IPS-20b (cell line): ENCODE results near the gene GLYATL3.
A peak's percentile ranks its signal among the peaks of the same experiment; 100 is the strongest.

Experiments
- H3K27ac ChIP-seq: one replicate; pipeline ENCODE4 v1.5.1; 2013; ENCODE audit warnings: low read length
- H3K27me3 ChIP-seq: 2 replicates; pipeline ENCODE4 v1.6.1; 2013; ENCODE audit warnings: mild to moderate bottlenecking, low read length, inconsistent platforms; ENCODE audit not compliant: insufficient read depth
- H3K36me3 ChIP-seq: 2 replicates; pipeline ENCODE4 v1.6.1; 2013; ENCODE audit warnings: low read depth, mild to moderate bottlenecking, inconsistent platforms, low read length, moderate library complexity; ENCODE audit not compliant: insufficient read depth
- H3K4me1 ChIP-seq: 2 replicates; pipeline ENCODE4 v1.6.1; 2013; ENCODE audit warnings: mild to moderate bottlenecking, control low read depth, inconsistent platforms, low read length, moderate library complexity; ENCODE audit not compliant: insufficient read depth
- H3K4me3 ChIP-seq: 2 replicates; pipeline ENCODE4 v1.5.1; 2013; ENCODE audit warnings: mild to moderate bottlenecking, low read length, inconsistent platforms
- H3K9ac ChIP-seq: 2 replicates; pipeline ENCODE4 v1.6.1; 2013; ENCODE audit warnings: low read depth, mild to moderate bottlenecking, inconsistent platforms, low read length, moderate library complexity
- H3K9me3 ChIP-seq: 2 replicates; pipeline ENCODE4 v1.6.1; 2013; ENCODE audit warnings: mild to moderate bottlenecking, low read depth, low read length, inconsistent platforms; ENCODE audit not compliant: insufficient read depth

GLYATL3 gene

GRCh38 chr6:49515485-49516146 is 15.9 kb downstream of the GLYATL3 start:
- Histone ChIP-seq H3K36me3 (no peaks in the 10 kb centered on the region), H3K4me1 (no peaks in the 10 kb centered on the region; the same call in 1 of the 2 replicates), H3K27me3 (no peaks in the 10 kb centered on the region), H3K9ac (no peak overlapping the region), H3K27ac (no peak overlapping the region), H3K4me3 (no peak overlapping the region), H3K9me3 (no peaks in the 10 kb centered on the region)

- Histone ChIP-seq H3K4me1 (no peaks in the 10 kb centered on the region; the same call in 1 of the 2 replicates), H3K4me3 (no peak overlapping the region), H3K9ac (no peak overlapping the region), H3K27ac (no peak overlapping the region), H3K9me3 (no peaks in the 10 kb centered on the region), H3K27me3 (no peaks in the 10 kb centered on the region), H3K36me3 (no peaks in the 10 kb centered on the region)
These were observed 16.4 kb downstream of the GLYATL3 start for GRCh38 chr6:49516147-49516505.

- no peaks in the 10 kb centered on the region for H3K4me1 ChIP-seq
These were observed 18.2 kb downstream of the GLYATL3 start for GRCh38 chr6:49517919-49518318.

DNA sequence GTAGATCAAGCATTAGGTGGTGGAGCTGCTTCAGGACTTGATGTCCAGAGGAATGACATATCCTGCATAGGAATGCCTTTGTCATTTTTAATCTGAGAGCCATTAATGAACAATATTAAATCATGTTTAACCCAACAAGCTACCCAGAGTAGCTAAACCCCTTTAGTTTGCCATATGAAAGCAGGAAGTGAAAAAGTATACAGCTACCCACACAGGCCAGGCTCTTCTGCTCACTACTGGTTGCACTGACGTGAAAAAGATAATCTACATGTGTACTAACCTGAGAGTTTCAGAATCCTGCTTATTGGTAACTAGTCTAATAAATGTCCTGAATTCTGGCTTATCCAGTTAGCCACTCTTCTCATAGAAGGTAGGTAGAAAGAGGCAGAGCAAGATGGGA is 19.9 kb downstream of the GLYATL3 start:
- H3K9me3 ChIP-seq, result no peaks in the 10 kb centered on the region
- H3K9ac ChIP-seq, result no peak overlapping the region
- H3K27ac ChIP-seq, result no peak overlapping the region
- no peak overlapping the region for H3K4me3 ChIP-seq
- H3K27me3 ChIP-seq, result no peaks in the 10 kb centered on the region
- H3K36me3 ChIP-seq, result no peaks in the 10 kb centered on the region
- no peaks in the 10 kb centered on the region for H3K4me1 ChIP-seq

More at GRCh38 chr6:49517919-49518318, 18.2 kb downstream of the GLYATL3 start:
- no peak overlapping the region for H3K9ac ChIP-seq
- no peak overlapping the region for H3K27ac ChIP-seq
- H3K36me3 ChIP-seq, result no peaks in the 10 kb centered on the region
- no peaks in the 10 kb centered on the region for H3K27me3 ChIP-seq
- no peak overlapping the region for H3K4me3 ChIP-seq
- no peaks in the 10 kb centered on the region for H3K9me3 ChIP-seq

- Histone ChIP-seq H3K4me3 (no peak overlapping the region), H3K9ac (no peak overlapping the region), H3K36me3 (no peaks in the 10 kb centered on the region)
These were observed 23.2 kb downstream of the GLYATL3 start for GRCh38 chr6:49522710-49523593.

GRCh38 chr6:49523901-49524300 is 24.2 kb downstream of the GLYATL3 start:
- Histone ChIP-seq H3K36me3 (no peaks in the 10 kb centered on the region), H3K9me3 (no peaks in the 10 kb centered on the region), H3K27ac (no peak overlapping the region), H3K4me1 (peaks cover 9% of the 10 kb centered on the region; the same call in 1 of the 2 replicates), H3K27me3 (no peaks in the 10 kb centered on the region), H3K4me3 (no peak overlapping the region), H3K9ac (no peak overlapping the region)

More at GRCh38 chr6:49522710-49523593, 23.2 kb downstream of the GLYATL3 start:
- Histone ChIP-seq H3K27ac (no peak overlapping the region), H3K9me3 (no peaks in the 10 kb centered on the region), H3K27me3 (no peaks in the 10 kb centered on the region), H3K4me1 (peaks cover 9% of the 10 kb centered on the region; the same call in 1 of the 2 replicates)

DNA sequence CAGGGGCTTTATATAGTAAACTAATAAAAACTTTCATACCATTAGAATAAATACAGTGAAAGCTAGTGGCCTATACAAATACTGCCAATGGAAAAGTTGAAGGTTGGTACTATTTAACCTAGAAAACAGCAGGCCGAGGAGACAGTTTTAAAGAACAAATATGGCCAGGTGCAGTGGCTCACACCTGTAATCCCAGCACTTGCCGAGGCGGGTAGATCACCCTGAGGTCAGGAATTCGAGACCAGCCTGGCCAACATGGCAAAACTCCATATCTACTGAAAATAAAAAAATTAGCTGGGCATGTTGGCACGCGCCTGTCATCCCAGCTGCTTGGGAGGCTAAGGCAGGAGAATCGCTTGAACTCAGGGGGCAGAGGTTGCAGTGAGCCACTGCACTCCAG is 24.8 kb downstream of the GLYATL3 start:
- no peaks in the 10 kb centered on the region for H3K27me3 ChIP-seq
- H3K9me3 ChIP-seq, result no peaks in the 10 kb centered on the region
- peaks cover 9% of the 10 kb centered on the region; the same call in 1 of the 2 replicates for H3K4me1 ChIP-seq
- H3K9ac ChIP-seq, result no peak overlapping the region
- no peak overlapping the region for H3K27ac ChIP-seq
- no peak overlapping the region for H3K4me3 ChIP-seq
- H3K36me3 ChIP-seq, result no peaks in the 10 kb centered on the region

- peak overlapping the region; percentile 3; the same call in 1 of the 2 replicates for H3K9ac ChIP-seq
- H3K36me3 ChIP-seq, result no peaks in the 10 kb centered on the region
- H3K9me3 ChIP-seq, result no peaks in the 10 kb centered on the region
- no peaks in the 10 kb centered on the region for H3K27me3 ChIP-seq
- H3K4me3 ChIP-seq, result no peak overlapping the region
- H3K27ac ChIP-seq, result no peak overlapping the region
- H3K4me1 ChIP-seq, result peaks cover 9% of the 10 kb centered on the region; the same call in 1 of the 2 replicates
These were observed 26.9 kb downstream of the GLYATL3 start for GRCh38 chr6:49526598-49526997.

DNA sequence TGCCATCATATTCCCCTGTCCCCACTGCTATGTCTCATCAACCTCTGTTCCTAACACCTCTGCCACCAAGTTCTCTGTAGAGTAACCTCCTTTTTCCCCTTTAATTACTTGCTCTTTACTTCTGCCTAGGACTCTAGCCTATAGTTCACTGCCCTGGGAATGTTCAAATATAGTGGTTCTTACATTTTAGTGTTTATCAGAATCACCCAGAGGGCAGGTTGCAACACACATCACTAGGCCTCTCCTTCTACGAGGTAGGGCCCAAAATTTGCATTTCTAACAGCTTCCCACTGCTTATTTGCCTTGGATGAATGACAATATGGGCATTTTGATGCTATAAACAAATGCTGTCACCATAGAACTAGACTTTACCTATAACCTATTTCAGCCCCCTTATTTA is 27.6 kb downstream of the GLYATL3 start:
- Histone ChIP-seq H3K4me3 (no peak overlapping the region), H3K9me3 (no peaks in the 10 kb centered on the region), H3K27ac (no peak overlapping the region), H3K36me3 (no peaks in the 10 kb centered on the region), H3K9ac (no peak overlapping the region), H3K27me3 (no peaks in the 10 kb centered on the region), H3K4me1 (peaks cover 9% of the 10 kb centered on the region; the same call in 1 of the 2 replicates)

DNA sequence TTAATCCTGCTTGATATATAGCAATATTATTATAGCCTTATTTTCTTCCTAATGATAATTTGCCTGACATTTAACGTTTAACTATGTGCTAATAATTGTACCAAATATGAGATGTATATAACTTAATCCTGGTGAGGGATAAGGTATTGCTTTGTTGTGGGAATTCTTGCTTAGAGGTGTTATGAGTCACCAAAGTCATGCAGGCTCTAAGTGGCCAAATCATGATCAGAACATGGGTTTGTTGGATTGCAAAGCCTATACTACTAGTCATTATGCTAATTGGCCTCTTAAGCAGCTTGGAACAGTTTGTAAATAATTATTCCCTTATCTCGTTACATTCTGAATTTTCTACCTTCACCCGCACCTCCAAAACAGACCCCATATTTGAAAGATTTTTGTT is 28.8 kb downstream of the GLYATL3 start:
- Histone ChIP-seq H3K27me3 (no peaks in the 10 kb centered on the region), H3K36me3 (no peaks in the 10 kb centered on the region), H3K9me3 (no peaks in the 10 kb centered on the region), H3K4me3 (no peak overlapping the region), H3K27ac (no peak overlapping the region), H3K9ac (no peak overlapping the region), H3K4me1 (peaks cover 9% of the 10 kb centered on the region; the same call in 1 of the 2 replicates)

DNA sequence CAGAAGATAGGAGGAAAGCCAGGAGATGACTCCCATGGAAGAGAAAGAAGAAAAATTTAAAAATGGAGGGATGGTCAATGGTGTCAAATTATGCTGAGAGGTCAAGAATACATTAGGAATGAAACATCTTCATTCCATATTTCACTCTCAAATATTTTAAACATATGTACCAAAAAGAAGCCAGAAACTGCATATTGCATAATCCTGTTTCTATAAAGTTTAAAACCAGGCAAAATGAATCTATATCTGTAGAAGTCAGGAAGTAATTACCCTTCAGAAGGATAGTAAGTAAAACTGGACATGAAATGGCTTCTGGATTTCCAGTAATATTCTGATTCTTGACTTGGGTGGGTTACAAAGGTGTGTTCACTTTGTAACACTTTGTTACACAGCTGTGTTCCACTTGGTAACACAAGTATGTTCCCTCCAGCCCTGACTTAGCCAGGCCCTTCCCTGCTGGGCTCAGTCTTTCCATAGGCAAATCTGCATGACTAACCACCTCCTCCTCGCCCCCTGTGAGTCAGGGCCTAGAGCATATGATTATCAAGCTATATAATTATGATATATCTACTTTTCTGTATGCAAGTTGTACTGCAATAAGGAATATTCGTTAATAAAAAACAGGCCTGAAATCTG is 30.5 kb downstream of the GLYATL3 start:
- no peaks in the 10 kb centered on the region for H3K9me3 ChIP-seq
- H3K27me3 ChIP-seq, result no peaks in the 10 kb centered on the region
- H3K4me1 ChIP-seq, result peaks cover 9% of the 10 kb centered on the region; the same call in 1 of the 2 replicates
- no peak overlapping the region for H3K9ac ChIP-seq
- H3K36me3 ChIP-seq, result no peaks in the 10 kb centered on the region
- H3K27ac ChIP-seq, result no peak overlapping the region
- H3K4me3 ChIP-seq, result no peak overlapping the region
